Stimulated activated naive CD8-positive, alpha-beta T cell treated with anti-CD3 and anti-CD28 coated beads, Interleukin-15, Interleukin-2, amounts not matched to agents 100 ng/mL and 50 ng/mL, for 24 hours (primary cell): Measurements from ENCODE around the gene NCBP3.
A peak's percentile ranks its signal among the peaks of the same experiment; 100 is the strongest.
"Not testable (repeated sequence)": the region's sequence is repeated elsewhere in the genome, so short reads cannot be mapped to it uniquely, and the experiment has no call there.

Source experiments
- H3K27ac Mint-ChIP-seq: one replicate; pipeline ENCODE4 v1.8.0; 2021; ENCODE audit warnings: mild to moderate bottlenecking, mixed read lengths
- H3K27me3 Mint-ChIP-seq: one replicate; pipeline ENCODE4 v1.8.0; 2021; ENCODE audit warnings: mixed read lengths
- H3K36me3 Mint-ChIP-seq: one replicate; pipeline ENCODE4 v1.8.0; 2021; ENCODE audit warnings: low read depth, mixed read lengths
- H3K4me1 Mint-ChIP-seq: one replicate; pipeline ENCODE4 v1.8.0; 2021; ENCODE audit warnings: low read depth, mixed read lengths
- H3K4me3 Mint-ChIP-seq: one replicate; pipeline ENCODE4 v1.8.0; 2021; ENCODE audit warnings: mild to moderate bottlenecking, mixed read lengths
- H3K9me3 Mint-ChIP-seq: one replicate; pipeline ENCODE4 v1.8.0; 2021; ENCODE audit warnings: mixed read lengths

The NCBP3 gene

GRCh38 chr17:3845291-3845620 lies 790 bp downstream of the NCBP3 start:
- Mint-ChIP-seq H3K9me3 (no peaks in the 10 kb centered on the region), H3K27ac (peak overlapping the region; percentile 93), H3K27me3 (no peaks in the 10 kb centered on the region), H3K4me3 (peak overlapping the region; percentile 96), H3K36me3 (peaks cover 19% of the 10 kb centered on the region), H3K4me1 (peaks cover 23% of the 10 kb centered on the region)

- Mint-ChIP-seq H3K4me1 (peaks cover 28% of the 10 kb centered on the region), H3K4me3 (peak overlapping the region; percentile 96), H3K36me3 (peaks cover 26% of the 10 kb centered on the region)
- H3K27me3 Mint-ChIP-seq, H3K9me3 Mint-ChIP-seq, H3K27ac Mint-ChIP-seq: not testable (repeated sequence)
These were observed 1.5 kb downstream of the NCBP3 start for GRCh38 chr17:3844556-3844955.

GRCh38 chr17:3843935-3844516 lies 2.0 kb downstream of the NCBP3 start:
- no peak overlapping the region for H3K27ac Mint-ChIP-seq
- peak overlapping the region; percentile 49 for H3K4me3 Mint-ChIP-seq
- peaks cover 28% of the 10 kb centered on the region for H3K36me3 Mint-ChIP-seq
- H3K9me3 Mint-ChIP-seq = no peaks in the 10 kb centered on the region
- H3K4me1 Mint-ChIP-seq = peaks cover 28% of the 10 kb centered on the region
- no peaks in the 10 kb centered on the region for H3K27me3 Mint-ChIP-seq

GRCh38 chr17:3838206-3838605 lies 7.8 kb downstream of the NCBP3 start:
- no peaks in the 10 kb centered on the region for H3K27me3 Mint-ChIP-seq
- no peaks in the 10 kb centered on the region for H3K9me3 Mint-ChIP-seq
- no peak overlapping the region for H3K4me3 Mint-ChIP-seq
- H3K36me3 Mint-ChIP-seq = peaks cover 52% of the 10 kb centered on the region
- H3K4me1 Mint-ChIP-seq = peaks cover 10% of the 10 kb centered on the region
- no peak overlapping the region for H3K27ac Mint-ChIP-seq

- H3K36me3 Mint-ChIP-seq = peaks cover 58% of the 10 kb centered on the region
These were observed 9.5 kb downstream of the NCBP3 start for GRCh38 chr17:3836551-3836950.

GRCh38 chr17:3835410-3836229 lies 10.4 kb downstream of the NCBP3 start:
- Mint-ChIP-seq H3K4me3 (no peak overlapping the region), H3K4me1 (peaks cover 10% of the 10 kb centered on the region), H3K36me3 (peaks cover 53% of the 10 kb centered on the region), H3K27ac (no peak overlapping the region), H3K9me3 (no peaks in the 10 kb centered on the region), H3K27me3 (no peaks in the 10 kb centered on the region)

More at GRCh38 chr17:3836551-3836950, 9.5 kb downstream of the NCBP3 start:
- H3K9me3 Mint-ChIP-seq = no peaks in the 10 kb centered on the region
- no peak overlapping the region for H3K27ac Mint-ChIP-seq
- no peaks in the 10 kb centered on the region for H3K27me3 Mint-ChIP-seq
- H3K4me1 Mint-ChIP-seq = peaks cover 10% of the 10 kb centered on the region
- H3K4me3 Mint-ChIP-seq = no peak overlapping the region

- Mint-ChIP-seq H3K4me3 (no peak overlapping the region), H3K4me1 (peaks cover 3% of the 10 kb centered on the region), H3K27me3 (no peaks in the 10 kb centered on the region), H3K27ac (no peak overlapping the region), H3K9me3 (no peaks in the 10 kb centered on the region), H3K36me3 (peaks cover 45% of the 10 kb centered on the region)
These were observed 11.2 kb downstream of the NCBP3 start for GRCh38 chr17:3834811-3835210.

- peaks cover 67% of the 10 kb centered on the region for H3K36me3 Mint-ChIP-seq
These were observed 17.2 kb downstream of the NCBP3 start for GRCh38 chr17:3828852-3829232.

GRCh38 chr17:3828151-3828851 lies 17.7 kb downstream of the NCBP3 start:
- Mint-ChIP-seq H3K4me3 (no peak overlapping the region), H3K27ac (no peak overlapping the region), H3K36me3 (peaks cover 66% of the 10 kb centered on the region), H3K4me1 (peaks cover 4% of the 10 kb centered on the region), H3K27me3 (no peaks in the 10 kb centered on the region), H3K9me3 (no peaks in the 10 kb centered on the region)

More at GRCh38 chr17:3828852-3829232, 17.2 kb downstream of the NCBP3 start:
- H3K4me1 Mint-ChIP-seq = peaks cover 4% of the 10 kb centered on the region
- H3K27ac Mint-ChIP-seq = no peak overlapping the region
- no peaks in the 10 kb centered on the region for H3K27me3 Mint-ChIP-seq
- H3K4me3 Mint-ChIP-seq = no peak overlapping the region
- no peaks in the 10 kb centered on the region for H3K9me3 Mint-ChIP-seq

- Mint-ChIP-seq H3K4me3 (no peak overlapping the region), H3K9me3 (no peaks in the 10 kb centered on the region), H3K27me3 (no peaks in the 10 kb centered on the region), H3K27ac (no peak overlapping the region), H3K36me3 (peaks cover 60% of the 10 kb centered on the region), H3K4me1 (peaks cover 8% of the 10 kb centered on the region)
These were observed 18.8 kb downstream of the NCBP3 start for GRCh38 chr17:3827124-3827773.

GRCh38 chr17:3826191-3826590 lies 19.9 kb downstream of the NCBP3 start:
- Mint-ChIP-seq H3K9me3 (no peaks in the 10 kb centered on the region), H3K4me1 (peaks cover 8% of the 10 kb centered on the region), H3K4me3 (no peak overlapping the region), H3K27ac (no peak overlapping the region), H3K27me3 (no peaks in the 10 kb centered on the region), H3K36me3 (peaks cover 65% of the 10 kb centered on the region)

GRCh38 chr17:3821101-3821500 lies 24.9 kb downstream of the NCBP3 start:
- peaks cover 55% of the 10 kb centered on the region for H3K36me3 Mint-ChIP-seq
- no peaks in the 10 kb centered on the region for H3K27me3 Mint-ChIP-seq
- peaks cover 4% of the 10 kb centered on the region for H3K4me1 Mint-ChIP-seq
- H3K4me3 Mint-ChIP-seq = no peak overlapping the region
- H3K27ac Mint-ChIP-seq = no peak overlapping the region
- H3K9me3 Mint-ChIP-seq = no peaks in the 10 kb centered on the region

GRCh38 chr17:3818786-3819185 lies 27.3 kb downstream of the NCBP3 start:
- no peaks in the 10 kb centered on the region for H3K9me3 Mint-ChIP-seq
- no peak overlapping the region for H3K27ac Mint-ChIP-seq
- H3K4me3 Mint-ChIP-seq = no peak overlapping the region
- H3K27me3 Mint-ChIP-seq = no peaks in the 10 kb centered on the region
- H3K36me3 Mint-ChIP-seq = peaks cover 53% of the 10 kb centered on the region
- peaks cover 4% of the 10 kb centered on the region for H3K4me1 Mint-ChIP-seq

- peaks cover 4% of the 10 kb centered on the region for H3K4me1 Mint-ChIP-seq
- no peaks in the 10 kb centered on the region for H3K9me3 Mint-ChIP-seq
- H3K4me3 Mint-ChIP-seq = no peak overlapping the region
- no peak overlapping the region for H3K27ac Mint-ChIP-seq
- peaks cover 53% of the 10 kb centered on the region for H3K36me3 Mint-ChIP-seq
- no peaks in the 10 kb centered on the region for H3K27me3 Mint-ChIP-seq
These were observed 28.0 kb downstream of the NCBP3 start for GRCh38 chr17:3817851-3818605.
